Fibroblast of pulmonary artery (primary cell): Measurements from ENCODE around the gene ZGPAT.

Experiments used
- DNase-seq: peaks from one replicate; pipeline ENCODE4 v3.0.0-alpha.2; 2010; ENCODE audit warnings: low read depth
- H3K4me3 ChIP-seq: replicated peaks from 2 replicates; pipeline ENCODE4 v1.5.1; 2011; ENCODE audit warnings: low read depth, mild to moderate bottlenecking, control low read depth, low read length, moderate library complexity
- TF ChIP-seq, protein P1 (sequence below): IDR thresholded peaks from 2 replicates; pipeline ENCODE4 v1.5.1; 2011; ENCODE audit warnings: mild to moderate bottlenecking, control low read depth, low read length, inconsistent platforms; ENCODE audit errors: missing control alignments

Gene ZGPAT

DNA sequence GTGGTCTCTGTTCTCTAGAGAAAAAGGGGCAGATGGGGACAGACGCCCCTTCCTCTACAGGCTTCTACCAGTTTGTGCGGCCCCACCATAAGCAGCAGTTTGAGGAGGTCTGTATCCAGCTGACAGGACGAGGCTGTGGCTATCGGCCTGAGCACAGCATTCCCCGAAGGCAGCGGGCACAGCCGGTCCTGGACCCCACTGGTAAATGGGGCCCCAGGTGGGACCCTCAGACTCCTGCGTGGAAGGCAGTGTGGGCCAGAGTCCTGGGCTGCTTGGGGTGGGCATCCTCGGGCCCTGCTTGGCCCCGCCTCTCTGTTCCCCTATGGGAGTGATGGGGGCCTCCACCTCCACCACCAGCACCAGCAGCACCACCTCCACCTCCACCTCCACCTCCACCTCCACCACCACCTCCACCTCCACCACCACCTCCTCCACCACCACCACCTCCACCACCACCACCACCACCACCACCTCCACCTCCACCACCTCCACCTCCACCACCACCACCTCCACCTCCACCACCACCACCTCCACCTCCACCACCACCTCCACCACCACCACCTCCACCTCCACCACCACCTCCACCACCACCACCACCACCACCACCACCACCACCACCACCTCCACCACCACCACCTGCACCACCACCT is 14.6 kb upstream of the ZGPAT start:
- TF ChIP-seq, protein P1, sequence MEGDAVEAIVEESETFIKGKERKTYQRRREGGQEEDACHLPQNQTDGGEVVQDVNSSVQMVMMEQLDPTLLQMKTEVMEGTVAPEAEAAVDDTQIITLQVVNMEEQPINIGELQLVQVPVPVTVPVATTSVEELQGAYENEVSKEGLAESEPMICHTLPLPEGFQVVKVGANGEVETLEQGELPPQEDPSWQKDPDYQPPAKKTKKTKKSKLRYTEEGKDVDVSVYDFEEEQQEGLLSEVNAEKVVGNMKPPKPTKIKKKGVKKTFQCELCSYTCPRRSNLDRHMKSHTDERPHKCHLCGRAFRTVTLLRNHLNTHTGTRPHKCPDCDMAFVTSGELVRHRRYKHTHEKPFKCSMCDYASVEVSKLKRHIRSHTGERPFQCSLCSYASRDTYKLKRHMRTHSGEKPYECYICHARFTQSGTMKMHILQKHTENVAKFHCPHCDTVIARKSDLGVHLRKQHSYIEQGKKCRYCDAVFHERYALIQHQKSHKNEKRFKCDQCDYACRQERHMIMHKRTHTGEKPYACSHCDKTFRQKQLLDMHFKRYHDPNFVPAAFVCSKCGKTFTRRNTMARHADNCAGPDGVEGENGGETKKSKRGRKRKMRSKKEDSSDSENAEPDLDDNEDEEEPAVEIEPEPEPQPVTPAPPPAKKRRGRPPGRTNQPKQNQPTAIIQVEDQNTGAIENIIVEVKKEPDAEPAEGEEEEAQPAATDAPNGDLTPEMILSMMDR, result no peak
- no peak for DNase-seq
- H3K4me3 ChIP-seq, result no peak overlapping the region

DNA sequence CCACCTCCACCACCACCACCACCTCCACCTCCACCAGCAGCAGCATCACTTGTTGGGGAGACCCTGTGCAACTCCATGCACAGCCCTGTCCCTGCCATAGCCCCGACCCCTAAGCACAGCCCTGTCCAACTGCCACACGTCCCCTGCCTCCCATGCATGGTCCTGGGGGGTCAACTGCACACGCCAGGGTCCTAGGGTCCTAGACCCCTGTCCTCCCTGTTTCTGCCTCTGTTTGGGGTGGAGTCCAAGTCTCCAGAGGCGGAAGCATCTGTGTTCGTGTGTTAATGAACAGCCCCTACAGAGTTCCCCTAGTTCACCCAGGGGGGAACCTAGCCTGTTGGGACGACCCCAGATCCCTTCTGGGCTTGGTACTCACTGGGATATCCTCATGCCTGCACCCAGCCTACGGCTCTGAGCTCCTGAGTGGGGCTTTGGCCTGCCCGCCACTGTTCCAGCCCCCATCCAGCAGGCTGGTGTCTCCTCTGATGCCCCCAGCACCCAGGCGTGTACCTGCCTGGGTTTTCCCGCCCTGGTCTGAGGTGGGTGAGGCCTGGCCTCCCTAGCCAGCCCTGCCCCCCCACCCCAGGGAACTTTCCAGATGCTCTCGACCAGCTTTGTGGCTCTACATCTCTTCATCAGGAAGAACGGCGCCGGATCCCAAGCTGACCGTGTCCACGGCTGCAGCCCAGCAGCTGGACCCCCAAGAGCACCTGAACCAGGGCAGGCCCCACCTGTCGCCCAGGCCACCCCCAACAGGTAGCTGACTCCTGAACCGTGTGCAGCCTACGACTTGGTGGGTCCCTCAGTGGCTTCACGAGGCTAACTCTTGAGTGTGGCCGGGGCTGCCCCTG is 13.9 kb upstream of the ZGPAT start:
- no peak overlapping the region for H3K4me3 ChIP-seq
- no peak for DNase-seq
- TF ChIP-seq, protein P1, result no peak

- TF ChIP-seq, protein P1, result no peak
- no peak for DNase-seq
These were observed 13.0 kb upstream of the ZGPAT start for GRCh38 chr20:63694584-63695423.

GRCh38 chr20:63695424-63696305 is 12.2 kb upstream of the ZGPAT start:
- TF ChIP-seq, protein P1, result no peak
- no peak overlapping the region for H3K4me3 ChIP-seq
- no peak for DNase-seq

More at GRCh38 chr20:63694584-63695423, 13.0 kb upstream of the ZGPAT start:
- no peak overlapping the region for H3K4me3 ChIP-seq

DNA sequence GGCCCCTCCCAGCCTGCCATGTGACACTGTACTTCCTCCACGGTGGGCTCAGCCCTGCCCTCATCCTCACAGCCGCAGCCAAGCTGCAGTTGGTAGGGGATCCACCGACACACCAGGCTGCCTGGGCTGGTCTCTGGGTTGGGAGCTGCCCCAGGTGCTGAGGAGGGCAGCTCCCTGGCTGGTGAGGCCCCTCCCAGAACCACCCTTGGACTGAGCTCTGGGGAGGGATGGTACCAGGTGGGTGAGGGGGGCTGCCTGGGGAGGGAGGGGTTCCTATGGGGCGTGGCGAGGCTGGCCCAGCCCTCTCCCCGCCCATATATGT is 11.6 kb upstream of the ZGPAT start:
- no peak for DNase-seq
- TF ChIP-seq, protein P1, result no peak
- peak overlapping the region; percentile 43 for H3K4me3 ChIP-seq

- TF ChIP-seq, protein P1, result no peak
- no peak for DNase-seq
- peak within 1 kb of the TSS; percentile 43 for H3K4me3 ChIP-seq
These were observed 11.0 kb upstream of the ZGPAT start, which contains the start of gene TNFRSF6B for GRCh38 chr20:63696628-63697356. Gene TNFRSF6B (plus strand): TSS chr20:63696652. CDS start chr20:63696768, 116 bp downstream.
